Stimulated activated effector memory CD8-positive, alpha-beta T cell treated with anti-CD3 and anti-CD28 coated beads, Interleukin-12 subunit alpha, Interleukin-12 subunit beta, amount 100 ng/mL, for 72 hours (primary cell): ENCODE data around the gene AMY1A.
"Not testable (repeated sequence)": the region's sequence is repeated elsewhere in the genome, so short reads cannot be mapped to it uniquely, and the experiment has no call there.

Source experiments
- ATAC-seq: fragments of 150-1000 bp; cut with Tn5 transposase; 2 replicates; pipeline ENCODE4 v1.10.0; 2021
- DNase-seq, 2 donors: peaks; one replicate each; pipeline ENCODE4 v3.0.0; 2021 to 2022; ENCODE audit warnings: low spot score in 2 of 2
- H3K27ac Mint-ChIP-seq: one replicate; pipeline ENCODE4 v1.8.0; 2022; ENCODE audit warnings: mild to moderate bottlenecking, mixed read lengths
- H3K36me3 Mint-ChIP-seq: one replicate; pipeline ENCODE4 v1.8.0; 2022; ENCODE audit warnings: mild to moderate bottlenecking, mixed read lengths
- H3K4me1 Mint-ChIP-seq: one replicate; pipeline ENCODE4 v1.8.0; 2022; ENCODE audit warnings: mixed read lengths
- H3K4me3 Mint-ChIP-seq: one replicate; pipeline ENCODE4 v1.8.0; 2022; ENCODE audit warnings: mild to moderate bottlenecking, mixed read lengths
- H3K9me3 Mint-ChIP-seq: one replicate; pipeline ENCODE4 v1.8.0; 2022; ENCODE audit warnings: mixed read lengths

AMY1A gene

GRCh38 chr1:103655460-103655859, at the start of gene AMY1A:
Gene AMY1A (plus strand): TSS chr1:103655760. CDS start chr1:103656331, 571 bp downstream.
- not testable (repeated sequence) for H3K36me3 Mint-ChIP-seq, H3K9me3 Mint-ChIP-seq, H3K4me3 Mint-ChIP-seq, ATAC-seq, H3K4me1 Mint-ChIP-seq, DNase-seq, H3K27ac Mint-ChIP-seq

GRCh38 chr1:103616362-103616761, 39.2 kb upstream of the AMY1A start:
- Mint-ChIP-seq H3K4me3 (no peak overlapping the region), H3K4me1 (no peaks in the 10 kb centered on the region), H3K36me3 (no peaks in the 10 kb centered on the region), H3K9me3 (peaks cover 2% of the 10 kb centered on the region), H3K27ac (no peak overlapping the region)
- ATAC-seq = no peak
- no peak for DNase-seq

GRCh38 chr1:103616994-103617477, 38.5 kb upstream of the AMY1A start, which contains the start of gene AMY2A:
Gene AMY2A (plus strand): TSS chr1:103617427. CDS start chr1:103617441, 14 bp downstream.
- not testable (repeated sequence) for DNase-seq, H3K27ac Mint-ChIP-seq, ATAC-seq, H3K4me1 Mint-ChIP-seq, H3K36me3 Mint-ChIP-seq, H3K4me3 Mint-ChIP-seq, H3K9me3 Mint-ChIP-seq

GRCh38 chr1:103627436-103627835, 28.1 kb upstream of the AMY1A start:
- not testable (repeated sequence) for H3K4me1 Mint-ChIP-seq, DNase-seq, H3K36me3 Mint-ChIP-seq, ATAC-seq, H3K27ac Mint-ChIP-seq, H3K9me3 Mint-ChIP-seq, H3K4me3 Mint-ChIP-seq

- H3K4me1 Mint-ChIP-seq = not testable (repeated sequence)
Observed at GRCh38 chr1:103641194-103641593, 14.4 kb upstream of the AMY1A start.

GRCh38 chr1:103643908-103644307, 11.7 kb upstream of the AMY1A start:
- H3K9me3 Mint-ChIP-seq, H3K4me1 Mint-ChIP-seq, ATAC-seq, H3K27ac Mint-ChIP-seq, H3K4me3 Mint-ChIP-seq, H3K36me3 Mint-ChIP-seq, DNase-seq: not testable (repeated sequence)

More at GRCh38 chr1:103641194-103641593, 14.4 kb upstream of the AMY1A start:
- not testable (repeated sequence) for DNase-seq, H3K9me3 Mint-ChIP-seq, ATAC-seq, H3K4me3 Mint-ChIP-seq, H3K27ac Mint-ChIP-seq, H3K36me3 Mint-ChIP-seq

- H3K27ac Mint-ChIP-seq, H3K36me3 Mint-ChIP-seq, H3K9me3 Mint-ChIP-seq, H3K4me3 Mint-ChIP-seq, ATAC-seq, H3K4me1 Mint-ChIP-seq, DNase-seq: not testable (repeated sequence)
Observed at GRCh38 chr1:103650305-103650704, 5.3 kb upstream of the AMY1A start.

- not testable (repeated sequence) for H3K9me3 Mint-ChIP-seq, H3K4me3 Mint-ChIP-seq, H3K4me1 Mint-ChIP-seq, DNase-seq, H3K27ac Mint-ChIP-seq, H3K36me3 Mint-ChIP-seq
- ATAC-seq = peak; percentile 17
Observed at GRCh38 chr1:103650889-103651288, 4.7 kb upstream of the AMY1A start.

GRCh38 chr1:103654133-103654532, 1.4 kb upstream of the AMY1A start:
- not testable (repeated sequence) for H3K27ac Mint-ChIP-seq, H3K4me1 Mint-ChIP-seq, DNase-seq, H3K4me3 Mint-ChIP-seq, H3K36me3 Mint-ChIP-seq, H3K9me3 Mint-ChIP-seq
- ATAC-seq = peak; percentile 6

- H3K4me3 Mint-ChIP-seq, H3K9me3 Mint-ChIP-seq, DNase-seq, H3K4me1 Mint-ChIP-seq, ATAC-seq, H3K27ac Mint-ChIP-seq, H3K36me3 Mint-ChIP-seq: not testable (repeated sequence)
Observed at GRCh38 chr1:103676335-103676734, 20.8 kb downstream of the AMY1A start.

- ATAC-seq, H3K4me3 Mint-ChIP-seq, DNase-seq, H3K4me1 Mint-ChIP-seq, H3K27ac Mint-ChIP-seq, H3K9me3 Mint-ChIP-seq, H3K36me3 Mint-ChIP-seq: not testable (repeated sequence)
Observed at GRCh38 chr1:103696110-103696509, 40.5 kb downstream of the AMY1A start, which contains the start of gene AMY1B. Gene AMY1B (minus strand): TSS chr1:103696210. CDS start chr1:103695639, 571 bp downstream.

- H3K36me3 Mint-ChIP-seq, H3K27ac Mint-ChIP-seq, H3K4me3 Mint-ChIP-seq, H3K9me3 Mint-ChIP-seq, DNase-seq, ATAC-seq, H3K4me1 Mint-ChIP-seq: not testable (repeated sequence)
Observed at GRCh38 chr1:103697430-103697829, 41.9 kb downstream of the AMY1A start.

GRCh38 chr1:103700669-103701068, 45.1 kb downstream of the AMY1A start:
- H3K27ac Mint-ChIP-seq, H3K9me3 Mint-ChIP-seq, DNase-seq, H3K4me1 Mint-ChIP-seq, ATAC-seq, H3K36me3 Mint-ChIP-seq, H3K4me3 Mint-ChIP-seq: not testable (repeated sequence)

- H3K4me3 Mint-ChIP-seq, H3K4me1 Mint-ChIP-seq, DNase-seq, H3K27ac Mint-ChIP-seq, H3K36me3 Mint-ChIP-seq, H3K9me3 Mint-ChIP-seq, ATAC-seq: not testable (repeated sequence)
Observed at GRCh38 chr1:103701256-103701655, 45.7 kb downstream of the AMY1A start.

- not testable (repeated sequence) for H3K27ac Mint-ChIP-seq, H3K4me3 Mint-ChIP-seq, H3K9me3 Mint-ChIP-seq, H3K4me1 Mint-ChIP-seq, ATAC-seq, DNase-seq, H3K36me3 Mint-ChIP-seq
Observed at GRCh38 chr1:103707670-103708069, 52.1 kb downstream of the AMY1A start.

- ATAC-seq, H3K4me3 Mint-ChIP-seq, H3K4me1 Mint-ChIP-seq, DNase-seq, H3K9me3 Mint-ChIP-seq, H3K36me3 Mint-ChIP-seq, H3K27ac Mint-ChIP-seq: not testable (repeated sequence)
Observed at GRCh38 chr1:103710381-103710780, 54.8 kb downstream of the AMY1A start.
